T-helper 9 cell (primary cell): Measurements from ENCODE around the gene UTS2B.

Source experiments
- DNase-seq: peaks from one replicate; pipeline ENCODE4 v3.0.0-alpha.2; 2020

Gene UTS2B

GRCh38 chr3:191350396-191351090 is 20.2 kb upstream of the UTS2B start:
- DNase-seq: no peak

GRCh38 chr3:191348098-191348497 is 17.8 kb upstream of the UTS2B start:
- no peak for DNase-seq

DNA sequence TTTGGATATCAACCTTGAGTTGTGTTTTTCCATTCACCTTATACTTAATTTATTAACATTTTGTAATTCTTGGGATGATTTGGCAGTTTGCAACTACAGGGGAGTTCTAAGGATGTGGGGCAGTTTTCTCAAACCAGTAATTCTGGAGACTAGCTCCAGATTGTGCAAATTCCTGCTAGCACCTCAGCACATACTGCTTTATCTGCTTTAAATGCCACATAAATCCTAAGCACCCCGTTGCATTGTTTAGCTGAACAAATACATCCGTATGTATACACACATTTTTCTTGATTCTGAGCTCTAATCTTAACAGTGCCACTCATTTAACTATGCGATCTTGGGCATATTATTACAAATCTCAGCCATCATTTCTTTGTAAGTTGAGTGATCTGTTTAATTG is 16.9 kb upstream of the UTS2B start:
- no peak for DNase-seq

DNA sequence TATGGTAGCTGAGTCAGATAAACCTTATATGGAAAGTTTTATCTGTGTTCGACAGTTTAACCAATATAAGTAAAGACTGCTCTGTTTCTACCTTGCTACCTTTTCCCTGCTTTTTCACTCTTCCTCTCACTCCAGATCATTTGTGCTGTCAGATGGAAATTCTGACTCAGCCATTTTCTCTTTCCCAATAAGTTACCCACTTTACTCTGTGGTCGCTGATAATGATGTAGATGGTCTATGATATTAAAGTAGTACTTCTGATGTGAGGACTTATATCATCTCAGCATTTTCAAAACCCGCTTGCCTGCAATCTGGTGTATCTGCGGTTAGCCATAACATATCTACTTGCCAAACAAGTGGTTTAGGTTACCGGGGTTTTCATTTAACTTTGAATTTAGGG is 15.0 kb upstream of the UTS2B start:
- DNase-seq: no peak

- no peak for DNase-seq
Observed at GRCh38 chr3:191343913-191344312, 13.6 kb upstream of the UTS2B start.

GRCh38 chr3:191343115-191343514 is 12.8 kb upstream of the UTS2B start:
- DNase-seq: no peak

GRCh38 chr3:191342411-191342810 is 12.1 kb upstream of the UTS2B start:
- no peak for DNase-seq

DNA sequence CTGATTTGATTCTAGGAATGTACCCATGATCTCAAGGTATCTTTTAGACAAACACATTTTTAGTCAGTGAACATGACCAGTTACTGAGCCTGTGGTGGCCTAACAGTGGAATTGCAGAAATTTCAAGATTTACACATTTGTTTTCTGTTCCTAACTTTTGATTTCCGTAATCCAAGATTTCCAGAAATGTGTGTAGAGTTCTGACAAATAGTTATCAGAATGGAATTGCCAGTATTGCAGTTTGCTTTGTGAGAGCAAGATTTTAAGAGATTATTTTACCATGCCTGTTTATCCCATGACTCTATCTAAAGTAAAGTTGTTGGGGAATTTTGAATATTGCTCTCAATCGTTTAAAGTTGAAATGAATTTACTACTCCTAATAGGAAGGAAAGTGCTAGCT is 11.7 kb upstream of the UTS2B start:
- no peak for DNase-seq

GRCh38 chr3:191340966-191341365 is 10.6 kb upstream of the UTS2B start:
- DNase-seq: no peak

DNA sequence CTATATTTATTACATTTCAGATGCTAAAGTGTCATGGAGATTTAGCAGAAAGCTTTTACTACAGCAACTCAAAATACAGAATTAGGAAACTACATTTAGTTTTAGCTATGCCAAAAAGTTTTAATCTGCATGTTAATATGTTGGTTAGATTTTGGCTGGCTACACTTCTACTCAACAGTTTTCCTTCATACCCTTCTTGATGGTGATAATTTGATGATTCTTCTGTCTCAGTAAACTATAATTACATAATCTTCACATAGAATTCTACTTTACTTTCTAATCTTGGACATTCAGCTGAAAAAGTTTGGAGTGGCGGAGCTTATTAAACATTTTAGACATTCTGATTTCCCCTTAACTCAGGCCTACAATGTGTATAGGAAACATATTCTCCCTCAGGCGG is 10.0 kb upstream of the UTS2B start:
- no peak for DNase-seq

- no peak for DNase-seq
Observed at GRCh38 chr3:191339316-191339917, 9.1 kb upstream of the UTS2B start.

GRCh38 chr3:191338177-191338488 is 7.8 kb upstream of the UTS2B start:
- no peak for DNase-seq

DNA sequence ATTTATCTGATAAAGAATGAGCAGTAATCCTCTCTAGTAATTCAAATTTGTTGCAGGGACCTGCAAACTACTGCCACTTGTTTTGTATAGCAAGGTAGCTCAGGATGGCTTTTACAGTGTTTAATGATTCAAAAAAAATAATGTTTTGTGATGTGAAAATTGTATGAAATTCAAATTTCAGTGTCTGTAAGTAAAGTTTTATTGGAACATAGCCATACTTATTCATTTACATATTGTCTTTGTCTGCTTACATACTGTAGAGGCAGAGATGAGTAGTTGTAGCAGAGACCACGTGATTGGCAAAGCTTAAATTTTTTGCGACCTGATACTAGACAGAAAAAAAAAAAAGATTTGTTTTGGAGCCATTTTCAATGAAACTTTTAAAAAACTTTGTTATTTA is 6.5 kb upstream of the UTS2B start:
- DNase-seq: no peak

DNA sequence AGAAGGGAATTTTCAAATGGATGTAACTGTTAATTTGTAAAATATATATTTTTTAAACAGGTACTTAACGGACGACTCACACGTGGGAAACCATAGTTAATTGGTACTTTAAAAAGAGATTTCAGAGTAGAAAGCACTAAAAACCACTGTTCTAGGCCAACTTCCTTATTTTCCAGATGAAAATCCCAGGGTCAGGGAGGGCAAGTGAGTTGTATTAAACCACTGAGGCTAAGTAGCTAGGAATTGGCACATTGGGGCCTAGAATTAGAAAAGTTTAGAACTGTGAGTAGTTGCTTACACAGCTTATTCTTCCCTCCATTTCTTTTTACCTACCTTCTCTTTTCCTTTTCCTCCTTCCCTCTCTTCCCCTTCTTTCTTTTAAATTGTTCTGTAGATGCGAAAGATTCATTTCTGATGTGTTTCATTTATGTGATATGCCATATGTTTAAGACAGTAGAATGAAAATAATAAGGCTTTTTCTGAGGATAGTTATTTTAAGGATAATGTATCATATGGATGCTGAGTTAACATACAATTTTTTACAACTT is 4.1 kb upstream of the UTS2B start:
- no peak for DNase-seq

- no peak for DNase-seq
Observed at GRCh38 chr3:191333298-191333880, 3.1 kb upstream of the UTS2B start.

GRCh38 chr3:191331388-191331787 is 1.1 kb upstream of the UTS2B start:
- no peak for DNase-seq

GRCh38 chr3:191330530-191331048 is 263 bp upstream of the UTS2B start:
- DNase-seq: no peak

DNA sequence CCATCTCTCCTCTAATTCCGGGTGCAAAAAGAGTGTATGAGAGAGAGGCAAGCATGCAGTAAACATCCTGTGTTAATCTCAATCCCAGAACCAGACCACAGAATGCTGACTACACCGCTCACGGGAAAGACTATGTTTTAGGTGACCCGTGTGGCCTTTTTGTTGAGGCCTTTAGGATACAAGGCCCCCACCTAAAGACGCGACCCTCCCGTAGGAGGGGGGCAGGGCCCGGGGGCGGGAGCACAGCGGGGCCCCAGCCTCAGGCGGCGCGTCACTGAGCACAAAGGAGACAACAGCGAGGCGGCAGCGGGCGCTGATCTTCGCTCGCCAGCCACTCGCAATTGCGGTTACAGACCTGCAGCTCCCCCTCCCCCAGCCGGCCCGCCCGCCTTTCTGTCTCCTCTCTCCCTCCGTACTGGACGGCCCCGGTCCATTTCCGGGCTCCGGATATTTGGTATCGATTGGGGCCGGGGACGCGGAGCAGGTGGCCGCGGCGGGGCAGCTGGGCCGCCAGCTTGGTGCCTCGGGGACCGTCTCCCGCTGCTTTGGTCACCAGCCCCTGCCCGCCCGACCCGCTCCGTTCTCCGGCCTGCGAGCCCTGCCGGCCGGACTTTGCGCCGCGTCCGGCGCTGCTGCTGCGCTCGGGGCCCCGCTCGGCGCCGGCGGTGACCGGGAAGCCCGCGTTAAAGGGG is 1.2 kb downstream of the UTS2B start, which contains the start of gene CCDC50:
TSS of gene CCDC50 (plus strand) at position 433 of the 692 bp plus-strand sequence. CDS start 281 bp downstream, outside the sequence.
- DNase-seq: peak; percentile 13

DNA sequence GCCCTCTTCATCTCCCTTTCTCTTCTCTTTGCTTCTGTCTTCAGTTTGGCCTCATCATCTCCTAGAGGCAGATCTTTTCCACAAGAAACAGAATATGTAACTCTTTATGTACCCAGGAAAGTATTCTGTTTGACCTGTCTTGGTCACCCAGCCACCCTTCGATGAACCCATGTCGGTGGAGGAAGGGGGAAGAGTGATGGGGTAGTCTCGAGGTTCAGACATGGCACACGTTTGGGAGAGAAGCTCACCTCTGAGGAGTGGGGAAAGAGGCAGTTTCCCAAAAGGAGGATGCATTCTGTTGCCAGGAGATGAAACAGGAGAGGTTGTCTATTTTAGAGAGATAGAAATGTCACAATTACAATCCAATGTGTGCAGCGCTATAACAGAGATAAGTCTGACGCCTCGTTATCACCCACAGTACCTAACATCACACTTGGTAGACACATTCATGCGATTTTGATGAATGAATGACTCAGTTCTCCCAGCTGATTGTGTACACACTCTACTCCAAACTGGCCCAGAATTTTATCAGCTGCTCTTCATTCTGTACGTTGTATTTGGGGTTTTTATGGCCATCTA is 1.9 kb downstream of the UTS2B start:
- DNase-seq: no peak

DNA sequence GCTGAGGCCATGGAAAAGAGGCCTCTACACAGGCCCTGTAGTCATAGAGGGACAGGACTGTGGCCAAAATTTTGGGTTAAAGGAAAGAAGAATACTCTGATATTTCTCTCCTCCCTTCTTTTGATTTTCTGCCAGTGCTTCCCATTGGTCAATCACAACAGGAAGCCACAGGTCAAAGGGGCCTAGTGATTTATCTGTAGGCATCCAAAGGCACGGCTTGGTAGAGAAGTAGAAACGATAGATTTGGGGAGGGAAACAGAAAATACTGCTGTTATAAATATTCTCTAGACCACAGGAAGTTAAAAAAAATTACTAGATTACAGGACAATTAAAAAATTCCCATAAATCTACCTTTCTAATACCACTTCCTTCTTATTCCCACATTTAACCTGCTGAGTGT is 2.8 kb downstream of the UTS2B start:
- no peak for DNase-seq

GRCh38 chr3:191324936-191325335 is 5.4 kb downstream of the UTS2B start:
- no peak for DNase-seq

DNA sequence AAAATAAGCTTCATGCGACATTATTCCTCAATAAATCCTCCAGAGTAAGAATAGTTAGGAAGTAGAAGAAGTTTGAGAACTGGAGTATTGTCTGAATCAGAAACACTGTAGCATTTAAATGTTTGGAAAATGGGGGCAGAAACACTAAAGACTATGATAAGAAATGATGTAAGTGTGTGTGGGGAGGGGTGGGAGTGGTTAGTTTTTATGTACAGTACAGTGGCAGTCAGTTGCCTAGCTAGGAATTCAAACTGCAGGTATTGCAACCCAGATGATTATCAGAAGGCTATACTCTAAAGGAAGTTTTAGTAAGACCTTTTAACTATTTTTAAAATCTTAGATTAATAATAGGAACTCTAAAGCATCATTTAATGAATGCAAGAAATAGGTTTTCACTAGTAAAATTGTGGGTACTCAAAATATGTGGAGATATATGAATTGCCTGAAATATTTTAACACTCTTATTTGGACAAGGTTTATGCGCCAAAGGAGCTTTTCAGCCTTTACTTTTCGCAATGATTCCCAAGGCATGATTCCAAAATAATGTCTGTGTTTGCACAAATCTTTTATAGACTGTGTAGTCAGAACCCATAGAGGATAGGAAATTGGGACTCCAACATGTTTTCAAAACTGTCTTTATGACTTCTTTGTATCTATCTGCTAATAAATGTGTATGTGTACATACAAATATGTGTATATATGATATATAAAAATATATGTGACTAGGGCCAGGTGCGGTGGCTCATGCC is 9.1 kb downstream of the UTS2B start:
- DNase-seq: no peak
